Natural killer cell (primary cell): ENCODE results near the gene VKORC1. TPM values are rescaled to one million over a fixed set of nuclear protein-coding genes. Genes with fewer than 3 reads are reported as not detected.

Experiments used
- ATAC-seq, 3 donors: fragments of 150-1000 bp in 2 of 3; fragments of 200-7000 bp in 1 of 3; cut with Tn5 transposase; 1 replicate in 1 of 3; 2 replicates in 2 of 3; pipeline ENCODE4 v1.10.0; 2021; ENCODE audit warnings: mild to moderate bottlenecking in 2 of 3, moderate library complexity in 2 of 3
- DNase-seq, 2 donors: peaks; one replicate each; pipeline versions ENCODE4 v3.0.0 to v3.0.0-alpha.2; 2013 to 2021; ENCODE audit warnings: mixed read lengths in 1 of 2
- H3K27ac ChIP-seq: one replicate; pipeline ENCODE4 v1.5.1; 2013; ENCODE audit warnings: mild to moderate bottlenecking, low read length
- H3K27me3 ChIP-seq: one replicate; pipeline ENCODE4 v1.6.1; 2013; ENCODE audit warnings: low read length; ENCODE audit not compliant: control insufficient read depth, insufficient read depth
- H3K36me3 ChIP-seq: one replicate; pipeline ENCODE4 v1.6.1; 2013; ENCODE audit warnings: low read length; ENCODE audit not compliant: control insufficient read depth, insufficient read depth
- H3K4me1 ChIP-seq: one replicate; pipeline ENCODE4 v1.6.1; 2013; ENCODE audit warnings: low read length; ENCODE audit not compliant: control insufficient read depth, insufficient read depth
- H3K4me3 ChIP-seq: one replicate; pipeline ENCODE4 v1.5.1; 2013; ENCODE audit warnings: low read length
- H3K9me3 ChIP-seq: one replicate; pipeline ENCODE4 v1.6.1; 2013; ENCODE audit warnings: low read length; ENCODE audit not compliant: control insufficient read depth, insufficient read depth
- H3K27ac Mint-ChIP-seq, 2 donors: one replicate each; pipeline ENCODE4 v1.8.0; 2022; ENCODE audit warnings: mild to moderate bottlenecking in 2 of 2, mixed read lengths in 2 of 2, moderate library complexity in 1 of 2
- H3K27me3 Mint-ChIP-seq, 2 donors: one replicate each; pipeline ENCODE4 v1.8.0; 2022; ENCODE audit warnings: low read depth in 2 of 2, mixed read lengths in 2 of 2
- H3K36me3 Mint-ChIP-seq: one replicate; pipeline ENCODE4 v1.8.0; 2022; ENCODE audit warnings: mixed read lengths
- H3K4me1 Mint-ChIP-seq, 2 donors: one replicate each; pipeline ENCODE4 v1.8.0; 2022; ENCODE audit warnings: mixed read lengths in 2 of 2
- H3K4me3 Mint-ChIP-seq: one replicate; pipeline ENCODE4 v1.8.0; 2022; ENCODE audit warnings: mild to moderate bottlenecking, moderate library complexity, mixed read lengths
- H3K9me3 Mint-ChIP-seq, 2 donors: one replicate each; pipeline ENCODE4 v1.8.0; 2022; ENCODE audit warnings: mixed read lengths in 2 of 2
- WGBS: methylation state at CpG from one replicate; pipeline ENCODE4 v1.1.7; 2013; ENCODE audit warnings: missing lambda C conversion rate; ENCODE audit not compliant: insufficient coverage; 5-methylcytosine and 5-hydroxymethylcytosine counted together
- intact Hi-C: fragments of 100-400 bp; cut with micrococcal nuclease; formaldehyde crosslinking; loops from one replicate; pipeline ENCODE4 v1.14.2; 2022
- total RNA-seq, 4 donors: library from RNA; stranded (reverse); fragments of 120-200 nt in 1 of 4; gene quantifications; one replicate each; pipeline versions ENCODE4 v1.2.3 to v1.2.4, GENCODE V29; 2013 to 2022
- TF ChIP-seq, protein P1 (sequence below): fragments of 200-600 bp; IDR thresholded peaks from one replicate; pipeline ENCODE4 v1.8.0; 2022; ENCODE audit warnings: antibody characterized with exemption

The VKORC1 gene
- total RNA-seq, 3 donors from 2014 or later (not counting 1 experiment from before 2014, with no cell fraction given), result 35.9 to 42.1 (median 41.8) TPM

GRCh38 chr16:31081428-31082351 is 12.9 kb downstream of the VKORC1 start:
- TF ChIP-seq, protein P1, sequence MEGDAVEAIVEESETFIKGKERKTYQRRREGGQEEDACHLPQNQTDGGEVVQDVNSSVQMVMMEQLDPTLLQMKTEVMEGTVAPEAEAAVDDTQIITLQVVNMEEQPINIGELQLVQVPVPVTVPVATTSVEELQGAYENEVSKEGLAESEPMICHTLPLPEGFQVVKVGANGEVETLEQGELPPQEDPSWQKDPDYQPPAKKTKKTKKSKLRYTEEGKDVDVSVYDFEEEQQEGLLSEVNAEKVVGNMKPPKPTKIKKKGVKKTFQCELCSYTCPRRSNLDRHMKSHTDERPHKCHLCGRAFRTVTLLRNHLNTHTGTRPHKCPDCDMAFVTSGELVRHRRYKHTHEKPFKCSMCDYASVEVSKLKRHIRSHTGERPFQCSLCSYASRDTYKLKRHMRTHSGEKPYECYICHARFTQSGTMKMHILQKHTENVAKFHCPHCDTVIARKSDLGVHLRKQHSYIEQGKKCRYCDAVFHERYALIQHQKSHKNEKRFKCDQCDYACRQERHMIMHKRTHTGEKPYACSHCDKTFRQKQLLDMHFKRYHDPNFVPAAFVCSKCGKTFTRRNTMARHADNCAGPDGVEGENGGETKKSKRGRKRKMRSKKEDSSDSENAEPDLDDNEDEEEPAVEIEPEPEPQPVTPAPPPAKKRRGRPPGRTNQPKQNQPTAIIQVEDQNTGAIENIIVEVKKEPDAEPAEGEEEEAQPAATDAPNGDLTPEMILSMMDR, result no peak
- no peaks in the 10 kb centered on the region for H3K27me3 ChIP-seq
- 94% methylated on average over 26 of the region's 26 CpGs for whole genome bisulfite sequencing
- peak overlapping the region; percentile 43 to 89 for H3K27ac Mint-ChIP-seq
- no peak overlapping the region for H3K27ac ChIP-seq
- H3K27me3 Mint-ChIP-seq, result no peaks in the 10 kb centered on the region
- no peak for DNase-seq
- H3K9me3 ChIP-seq, result no peaks in the 10 kb centered on the region
- no peak overlapping the region for H3K4me3 ChIP-seq
- peaks cover 80% of the 10 kb centered on the region for H3K36me3 ChIP-seq
- H3K4me1 Mint-ChIP-seq, result peaks cover 30 to 57% of the 10 kb centered on the region in 2 donors
- peaks cover 34% of the 10 kb centered on the region for H3K4me1 ChIP-seq
- peaks cover 7% of the 10 kb centered on the region for H3K36me3 Mint-ChIP-seq
- no peaks in the 10 kb centered on the region for H3K9me3 Mint-ChIP-seq
- intact Hi-C loops, result no loop called here
- ATAC-seq, result no peak
- no peak overlapping the region for H3K4me3 Mint-ChIP-seq

GRCh38 chr16:31080756-31081419 is 13.7 kb downstream of the VKORC1 start:
- intact Hi-C loops, result no loop called here
- WGBS, result 95% methylated on average over 13 of the region's 13 CpGs
- no peak overlapping the region for H3K4me3 Mint-ChIP-seq
- H3K36me3 Mint-ChIP-seq, result peaks cover 7% of the 10 kb centered on the region
- H3K4me1 Mint-ChIP-seq, result peaks cover 30 to 58% of the 10 kb centered on the region in 2 donors
- ATAC-seq (no peak), DNase-seq (no peak)
- TF ChIP-seq, protein P1, result no peak
- no peak overlapping the region for H3K4me3 ChIP-seq
- H3K9me3 ChIP-seq, result no peaks in the 10 kb centered on the region
- peaks cover 34% of the 10 kb centered on the region for H3K4me1 ChIP-seq
- H3K9me3 Mint-ChIP-seq, result no peaks in the 10 kb centered on the region
- H3K27ac ChIP-seq, result no peak overlapping the region
- peaks cover 86% of the 10 kb centered on the region for H3K36me3 ChIP-seq
- H3K27me3 ChIP-seq, result no peaks in the 10 kb centered on the region
- H3K27ac Mint-ChIP-seq, result peak overlapping the region in 1 of 2 donors; percentile 48
- H3K27me3 Mint-ChIP-seq, result no peaks in the 10 kb centered on the region

DNA sequence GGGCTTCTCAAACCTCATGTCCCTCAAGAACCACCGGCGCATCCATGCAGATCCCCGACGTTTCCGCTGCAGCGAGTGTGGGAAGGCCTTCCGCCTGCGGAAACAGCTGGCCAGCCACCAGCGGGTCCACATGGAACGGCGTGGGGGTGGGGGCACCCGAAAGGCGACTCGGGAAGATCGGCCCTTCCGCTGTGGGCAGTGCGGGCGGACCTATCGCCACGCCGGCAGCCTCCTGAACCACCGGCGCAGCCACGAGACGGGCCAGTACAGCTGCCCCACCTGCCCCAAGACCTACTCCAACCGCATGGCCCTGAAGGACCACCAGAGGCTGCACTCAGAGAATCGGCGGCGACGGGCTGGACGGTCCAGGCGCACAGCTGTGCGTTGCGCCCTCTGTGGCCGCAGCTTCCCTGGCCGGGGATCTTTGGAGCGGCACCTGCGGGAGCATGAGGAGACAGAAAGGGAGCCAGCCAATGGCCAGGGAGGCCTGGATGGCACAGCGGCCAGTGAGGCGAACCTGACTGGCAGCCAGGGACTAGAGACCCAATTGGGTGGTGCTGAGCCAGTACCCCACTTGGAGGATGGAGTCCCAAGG is 14.5 kb downstream of the VKORC1 start:
- no peak overlapping the region for H3K27ac ChIP-seq
- peaks cover 39% of the 10 kb centered on the region for H3K4me1 ChIP-seq
- no peaks in the 10 kb centered on the region for H3K9me3 ChIP-seq
- TF ChIP-seq, protein P1, result no peak
- peaks cover 80% of the 10 kb centered on the region for H3K36me3 ChIP-seq
- Mint-ChIP-seq H3K4me3 (no peak overlapping the region), H3K27me3 (no peaks in the 10 kb centered on the region), H3K9me3 (no peaks in the 10 kb centered on the region), H3K4me1 (peaks cover 32 to 53% of the 10 kb centered on the region in 2 donors), H3K36me3 (peaks cover 7% of the 10 kb centered on the region), H3K27ac (peak overlapping the region in 1 of 2 donors; percentile 65)
- no peak overlapping the region for H3K4me3 ChIP-seq
- DNase-seq, result no peak
- ATAC-seq, result no peak
- WGBS, result 98% methylated on average over 40 of the region's 40 CpGs
- no peaks in the 10 kb centered on the region for H3K27me3 ChIP-seq
- intact Hi-C loops, result no loop called here
